Germinal center (tissue), 1 donor: ENCODE results near the gene MPHOSPH10.
"Not testable (repeated sequence)": the region's sequence is repeated elsewhere in the genome, so short reads cannot be mapped to it uniquely, and the experiment has no call there.

Experiments
- DNase-seq: peaks from one replicate; pipeline ENCODE4 v3.0.0; 2012; ENCODE audit warnings: mixed read lengths, low spot score

Gene MPHOSPH10

GRCh38 chr2:71173096-71173495, 42.7 kb downstream of the MPHOSPH10 start:
- no peak for DNase-seq

GRCh38 chr2:71174207-71174606, 43.8 kb downstream of the MPHOSPH10 start:
- DNase-seq: no peak

GRCh38 chr2:71178836-71179235, 48.4 kb downstream of the MPHOSPH10 start:
- DNase-seq: not testable (repeated sequence)

GRCh38 chr2:71181316-71181715, 50.9 kb downstream of the MPHOSPH10 start:
- DNase-seq: no peak

- not testable (repeated sequence) for DNase-seq
These were observed 53.1 kb downstream of the MPHOSPH10 start for GRCh38 chr2:71183306-71184115.

- no peak for DNase-seq
These were observed 56.5 kb downstream of the MPHOSPH10 start for GRCh38 chr2:71186973-71187372.

GRCh38 chr2:71187589-71187988, 57.2 kb downstream of the MPHOSPH10 start:
- no peak for DNase-seq

- no peak for DNase-seq
These were observed 60.5 kb downstream of the MPHOSPH10 start for GRCh38 chr2:71190656-71191569.

- DNase-seq: no peak
These were observed 61.1 kb downstream of the MPHOSPH10 start for GRCh38 chr2:71191570-71191943.
